ENCODE results near the gene SPIRE2. TPM values are rescaled to one million over a fixed set of nuclear protein-coding genes. Genes with fewer than 3 reads are reported as not detected.
"Not testable (repeated sequence)": the region's sequence is repeated elsewhere in the genome, so short reads cannot be mapped to it uniquely, and the experiment has no call there.

SPIRE2 gene
- total and polyA plus RNA-seq, 9 donors: 0.95 to 28.7 (median 2.9) TPM

GRCh38 chr16:89828870-89829629 lies 775 bp downstream of the SPIRE2 start:
- peaks cover 8% of the 10 kb centered on the region for H3K4me1 ChIP-seq (ENCODE audit: insufficient read depth)
- no peaks in the 10 kb centered on the region for H3K36me3 ChIP-seq
- H3K27ac ChIP-seq: no peak overlapping the region
- peak overlapping the region; percentile 33 for H3K4me3 ChIP-seq
- TF ChIP-seq CTCF (IDR thresholded peaks at IDR 0.05): no peak
- TF ChIP-seq EP300 (IDR thresholded peaks at IDR 0.05): no peak
- DNase-seq: peak in 1 of 5 donors; percentile 33
- H3K9me3 ChIP-seq: no peaks in the 10 kb centered on the region
- intact Hi-C loops (cut with DNase I): no loop called here
- WGBS, 3 donors: 11% methylated on average over 26 of the region's 26 CpGs
- no peaks in the 10 kb centered on the region for H3K27me3 ChIP-seq

GRCh38 chr16:89829630-89830437 lies 1.6 kb downstream of the SPIRE2 start:
- H3K27ac ChIP-seq: no peak overlapping the region
- H3K9me3 ChIP-seq: no peaks in the 10 kb centered on the region
- no peaks in the 10 kb centered on the region for H3K36me3 ChIP-seq
- H3K4me3 ChIP-seq: no peak overlapping the region
- no peak for TF ChIP-seq POLR2A (IDR thresholded peaks at IDR 0.05)
- no peak for TF ChIP-seq EP300 (IDR thresholded peaks at IDR 0.05)
- no peak for TF ChIP-seq CTCF (IDR thresholded peaks at IDR 0.05)
- H3K27me3 ChIP-seq: no peaks in the 10 kb centered on the region
- intact Hi-C loops (cut with DNase I): no loop called here
- no peak for DNase-seq
- peaks cover 8% of the 10 kb centered on the region for H3K4me1 ChIP-seq (ENCODE audit: insufficient read depth)
- 75 to 85% (median 83%) methylated on average over 17 of the region's 17 CpGs for WGBS, 3 donors

- no peak for DNase-seq
- TF ChIP-seq EP300 (IDR thresholded peaks at IDR 0.05) (no peak), POLR2A (IDR thresholded peaks at IDR 0.05) (no peak), CTCF (IDR thresholded peaks at IDR 0.05) (no peak)
- WGBS, 3 donors: 91 to 94% (median 93%) methylated on average over 25 of the region's 25 CpGs
- Histone ChIP-seq H3K4me3 (no peak overlapping the region), H3K9me3 (no peaks in the 10 kb centered on the region), H3K36me3 (no peaks in the 10 kb centered on the region), H3K4me1 (ENCODE audit: insufficient read depth) (peaks cover 8% of the 10 kb centered on the region), H3K27me3 (no peaks in the 10 kb centered on the region), H3K27ac (no peak overlapping the region)
- intact Hi-C loops (cut with DNase I): no loop called here
These were observed 3.6 kb downstream of the SPIRE2 start for GRCh38 chr16:89831810-89832328.

- H3K27me3 ChIP-seq; H3K36me3 ChIP-seq; intact Hi-C loops (cut with DNase I); H3K27ac ChIP-seq; H3K4me1 ChIP-seq (ENCODE audit: insufficient read depth); H3K4me3 ChIP-seq; H3K9me3 ChIP-seq; DNase-seq: not testable (repeated sequence)
- 92 to 98% (median 95%) methylated on average over 39 of the region's 39 CpGs for WGBS, 3 donors
These were observed 5.5 kb downstream of the SPIRE2 start for GRCh38 chr16:89833664-89834363.

- DNase-seq; H3K4me1 ChIP-seq (ENCODE audit: insufficient read depth); H3K4me3 ChIP-seq; H3K27me3 ChIP-seq; intact Hi-C loops (cut with DNase I); H3K27ac ChIP-seq; H3K9me3 ChIP-seq; H3K36me3 ChIP-seq: not testable (repeated sequence)
- WGBS, 3 donors: 96 to 98% (median 97%) methylated on average over 42 of the region's 42 CpGs
These were observed 6.6 kb downstream of the SPIRE2 start for GRCh38 chr16:89834813-89835363.

- H3K4me1 ChIP-seq (ENCODE audit: insufficient read depth); H3K4me3 ChIP-seq; DNase-seq; H3K27me3 ChIP-seq; H3K36me3 ChIP-seq; intact Hi-C loops (cut with DNase I); H3K9me3 ChIP-seq; H3K27ac ChIP-seq: not testable (repeated sequence)
- 60 to 76% (median 67%) methylated on average over 15 of the region's 15 CpGs for WGBS, 3 donors
These were observed 8.2 kb downstream of the SPIRE2 start for GRCh38 chr16:89836484-89836883.
